DND-41 (cell line): ENCODE measurements around the gene POR.

ENCODE experiments used
- ATAC-seq: fragments of 200-7000 bp; cut with Tn5 transposase; 3 replicates; pipeline ENCODE4 v1.9.1; 2021; ENCODE audit warnings: low read depth; ENCODE audit not compliant: insufficient read depth
- DNase-seq: peaks from one replicate; pipeline ENCODE4 v3.0.0-alpha.2; 2020
- H2AFZ ChIP-seq: 2 replicates; pipeline ENCODE4 v1.6.0; 2012; ENCODE audit warnings: low read depth, low read length
- H3K27ac ChIP-seq: 2 replicates; pipeline ENCODE4 v1.5.1; 2012; ENCODE audit warnings: low read length, inconsistent platforms
- H3K27me3 ChIP-seq: fragments of 200-600 bp; sonication (generic); 2 replicates; pipeline ENCODE4 v1.6.0; 2012; ENCODE audit warnings: low read length, mild to moderate bottlenecking, inconsistent platforms; ENCODE audit not compliant: insufficient read depth, poor library complexity
- H3K36me3 ChIP-seq: 2 replicates; pipeline ENCODE4 v1.5.1; 2012; ENCODE audit warnings: low read length, inconsistent platforms; ENCODE audit not compliant: insufficient read depth
- H3K4me1 ChIP-seq: 2 replicates; pipeline ENCODE4 v1.5.1; 2012; ENCODE audit warnings: mild to moderate bottlenecking, low read length; ENCODE audit not compliant: insufficient read depth
- H3K4me2 ChIP-seq: 2 replicates; pipeline ENCODE4 v1.6.0; 2012; ENCODE audit warnings: mild to moderate bottlenecking, moderate library complexity, low read length, inconsistent platforms; ENCODE audit not compliant: insufficient read depth
- H3K4me3 ChIP-seq, 2 experiments: fragments of 200-600 bp in 1 of 2; shearing (Covaris generic) in 1 of 2; 2 replicates each; pipeline ENCODE4 v1.5.1; 2012 to 2016; ENCODE audit warnings: inconsistent platforms in 2 of 2, low read length in 2 of 2, mild to moderate bottlenecking in 2 of 2, low read depth in 1 of 2, moderate library complexity in 1 of 2
- H3K79me2 ChIP-seq: 2 replicates; pipeline ENCODE4 v1.6.0; 2012; ENCODE audit warnings: low read length, inconsistent platforms; ENCODE audit not compliant: insufficient read depth
- H3K9ac ChIP-seq: 2 replicates; pipeline ENCODE4 v1.6.0; 2012; ENCODE audit warnings: low read depth, mild to moderate bottlenecking, inconsistent platforms, low read length, moderate library complexity
- H3K9me3 ChIP-seq: 2 replicates; pipeline ENCODE4 v1.5.1; 2012; ENCODE audit warnings: low read length, moderate library complexity, mild to moderate bottlenecking, inconsistent platforms; ENCODE audit not compliant: insufficient read depth, severe bottlenecking
- H4K20me1 ChIP-seq: 2 replicates; pipeline ENCODE4 v1.6.0; 2012; ENCODE audit warnings: low read length; ENCODE audit not compliant: insufficient read depth
- CTCF ChIP-seq: IDR thresholded peaks from 2 replicates; pipeline ENCODE4 v1.5.1; 2012; ENCODE audit warnings: borderline replicate concordance, low read length, moderate library complexity, mild to moderate bottlenecking; ENCODE audit not compliant: poor library complexity, severe bottlenecking; ENCODE audit errors: extremely low read depth
- EZH2 ChIP-seq: IDR thresholded peaks from 3 replicates; pipeline ENCODE4 v1.6.1; 2012; ENCODE audit warnings: borderline replicate concordance, low read depth, mild to moderate bottlenecking, moderate library complexity, low read length, inconsistent platforms; ENCODE audit not compliant: severe bottlenecking

The POR gene

DNA sequence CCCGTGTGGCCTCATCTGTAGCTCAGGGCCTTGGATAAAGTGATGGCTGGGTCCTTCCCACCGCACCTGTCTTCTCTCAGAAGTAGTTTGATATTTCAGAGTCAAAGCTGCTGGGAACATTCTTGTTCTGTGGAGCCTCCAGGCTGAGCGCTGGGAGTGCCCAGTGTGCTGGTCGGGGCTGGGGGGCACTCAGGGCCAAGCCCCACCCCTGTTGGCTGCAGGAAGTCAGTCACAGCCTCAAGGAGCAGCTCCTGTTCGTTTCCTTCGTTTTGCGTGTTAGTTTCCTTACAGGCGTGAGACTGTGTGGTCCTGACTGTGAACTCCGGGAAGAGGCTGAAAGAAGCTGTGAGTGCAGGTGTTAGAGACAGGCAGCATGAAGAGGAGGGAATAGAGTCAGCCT is 33.2 kb downstream of the POR start:
- DNase-seq (no peak), ATAC-seq (no peak)
- no peak overlapping the region for H3K4me2 ChIP-seq
- no peaks in the 10 kb centered on the region for H3K4me1 ChIP-seq
- no peaks in the 10 kb centered on the region for H3K36me3 ChIP-seq
- peaks cover 19% of the 10 kb centered on the region; the same call in 1 of the 2 replicates for H4K20me1 ChIP-seq
- no peak overlapping the region for H2AFZ ChIP-seq
- TF ChIP-seq EZH2 (no peak), CTCF (no peak)
- H3K27me3 ChIP-seq: no peaks in the 10 kb centered on the region
- H3K4me3 ChIP-seq: no peak overlapping the region
- H3K27ac ChIP-seq: no peak overlapping the region
- H3K9ac ChIP-seq: no peak overlapping the region
- H3K9me3 ChIP-seq: no peaks in the 10 kb centered on the region
- no peaks in the 10 kb centered on the region for H3K79me2 ChIP-seq

DNA sequence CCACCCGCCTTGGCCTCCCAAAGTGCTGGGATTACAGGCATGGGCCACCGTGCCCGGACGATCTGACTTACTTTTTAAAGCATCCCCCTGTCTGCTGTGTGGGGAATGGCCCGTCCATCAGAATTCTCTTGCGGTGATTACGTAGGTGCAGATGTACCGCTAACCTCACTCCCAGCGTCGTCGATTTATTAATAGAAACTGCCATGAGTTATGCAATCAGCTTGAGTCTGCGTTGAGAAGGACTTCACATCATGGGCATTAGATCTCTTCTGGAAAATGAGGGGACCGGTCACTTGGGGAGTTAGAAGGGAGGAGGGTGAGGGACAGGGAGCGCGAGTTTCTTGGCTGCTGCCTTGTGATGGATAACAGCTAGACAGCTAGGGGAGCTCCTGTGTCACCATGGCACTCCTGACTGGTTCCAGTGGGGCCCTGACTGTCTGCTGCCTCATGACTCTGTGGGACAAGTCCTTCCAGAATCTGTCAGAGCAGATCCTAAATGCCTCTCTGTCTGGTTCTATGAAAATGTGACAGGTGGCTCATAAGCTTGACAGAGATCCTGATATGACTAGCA is 35.2 kb downstream of the POR start:
- no peaks in the 10 kb centered on the region for H3K79me2 ChIP-seq
- no peaks in the 10 kb centered on the region for H3K9me3 ChIP-seq
- no peak for DNase-seq
- H3K4me3 ChIP-seq: no peak overlapping the region
- no peaks in the 10 kb centered on the region for H3K36me3 ChIP-seq
- H3K4me1 ChIP-seq: no peaks in the 10 kb centered on the region
- no peak for TF ChIP-seq EZH2
- TF ChIP-seq CTCF: no peak
- no peak overlapping the region for H2AFZ ChIP-seq
- no peak overlapping the region for H3K4me2 ChIP-seq
- no peak for ATAC-seq
- peaks cover 19% of the 10 kb centered on the region; the same call in 1 of the 2 replicates for H4K20me1 ChIP-seq
- no peak overlapping the region for H3K9ac ChIP-seq
- no peaks in the 10 kb centered on the region for H3K27me3 ChIP-seq
- H3K27ac ChIP-seq: no peak overlapping the region

- DNase-seq (no peak), ATAC-seq (no peak)
- H3K36me3 ChIP-seq: peaks cover 6% of the 10 kb centered on the region; the same call in 1 of the 2 replicates
- TF ChIP-seq CTCF (no peak), EZH2 (no peak)
- no peaks in the 10 kb centered on the region for H3K4me1 ChIP-seq
- peaks cover 18% of the 10 kb centered on the region; the same call in 1 of the 2 replicates for H4K20me1 ChIP-seq
- H3K27me3 ChIP-seq: no peaks in the 10 kb centered on the region
- H3K4me2 ChIP-seq: no peak overlapping the region
- H3K9me3 ChIP-seq: no peaks in the 10 kb centered on the region
- no peak overlapping the region for H2AFZ ChIP-seq
- H3K79me2 ChIP-seq: no peaks in the 10 kb centered on the region
- H3K9ac ChIP-seq: no peak overlapping the region
- no peak overlapping the region for H3K4me3 ChIP-seq
- no peak overlapping the region for H3K27ac ChIP-seq
These were observed 36.6 kb downstream of the POR start for GRCh38 chr7:75951506-75951905.
